Measurements from ENCODE around the gene PODXL2. TPM values are rescaled to one million over a fixed set of nuclear protein-coding genes. Genes with fewer than 3 reads are reported as not detected.
A peak's percentile ranks its signal among the peaks of the same experiment; 100 is the strongest.
"Not testable (repeated sequence)": the region's sequence is repeated elsewhere in the genome, so short reads cannot be mapped to it uniquely, and the experiment has no call there.

Gene PODXL2
- total RNA-seq, 2 experiments from 2014 or later = 4.0 to 4.2 TPM

GRCh38 chr3:127679534-127680145 is 50.7 kb downstream of the PODXL2 start:
- peaks cover 25% of the 10 kb centered on the region for H3K36me3 Mint-ChIP-seq (ENCODE audit: low read depth)
- H3K4me1 Mint-ChIP-seq (ENCODE audit: low read depth) = peaks cover 31% of the 10 kb centered on the region
- no peak for ATAC-seq (ENCODE audit: poor library complexity)
- no peaks in the 10 kb centered on the region for H3K9me3 ChIP-seq (ENCODE audit: control insufficient read depth in 1 of 2, insufficient read depth in 1 of 2, low read length in 2 of 2)
- H3K27ac Mint-ChIP-seq = peak overlapping the region; percentile 21
- ChIA-PET POLR2A (interaction anchor here (0.6 kb wide), 1 partner anchor 289 kb away, joined by 3 read pairs; no protein-coding TSS in a partner anchor), CTCF (interaction anchor here (1.8 kb wide), 1 partner anchor 105 kb away, joined by 6 read pairs; no protein-coding TSS in a partner anchor)
- H3K27ac ChIP-seq (ENCODE audit: low read depth in 1 of 2, low read length in 2 of 2) = no peak overlapping the region
- DNase-seq = peak in 2 of 14 experiments; percentile 10 to 30
- peaks cover 37% of the 10 kb centered on the region for H3K36me3 ChIP-seq (ENCODE audit: insufficient read depth, low read length)
- no peak for TF ChIP-seq CTCF (IDR thresholded peaks at IDR 0.05)
- H3K27me3 Mint-ChIP-seq = no peaks in the 10 kb centered on the region
- intact Hi-C loops (cut with DNase I, micrococcal nuclease) = loop anchor here in 1 of 2 experiments (10.0 kb wide), 4 partner anchors 445 to 1595 kb away; partner anchors contain the start of genes EEFSEC, RAB7A, RUVBL1 and SLC41A3
- no peaks in the 10 kb centered on the region for H3K27me3 ChIP-seq (ENCODE audit: control insufficient read depth in 1 of 2, insufficient read depth in 2 of 2, low read length in 2 of 2)
- no peak overlapping the region for H3K4me3 Mint-ChIP-seq
- no peaks in the 10 kb centered on the region for H3K9me3 Mint-ChIP-seq
- no peak overlapping the region for H3K4me3 ChIP-seq (ENCODE audit: low read length)
- peaks cover 20% of the 10 kb centered on the region for H3K4me1 ChIP-seq (ENCODE audit: insufficient read depth, low read length)

GRCh38 chr3:127680146-127680661 is 51.2 kb downstream of the PODXL2 start:
- intact Hi-C loops (cut with DNase I, micrococcal nuclease) = no loop called here
- peaks cover 25% of the 10 kb centered on the region for H3K36me3 Mint-ChIP-seq (ENCODE audit: low read depth)
- H3K4me3 ChIP-seq (ENCODE audit: low read length) = no peak overlapping the region
- H3K9me3 ChIP-seq (ENCODE audit: control insufficient read depth in 1 of 2, insufficient read depth in 1 of 2, low read length in 2 of 2) = no peaks in the 10 kb centered on the region
- peaks cover 37% of the 10 kb centered on the region for H3K36me3 ChIP-seq (ENCODE audit: insufficient read depth, low read length)
- ChIA-PET CTCF (interaction anchor here (1.8 kb wide), 1 partner anchor 105 kb away, joined by 6 read pairs; no protein-coding TSS in a partner anchor), POLR2A (interaction anchor here (0.6 kb wide), 2 partner anchors 83 to 288 kb away, joined by 3 read pairs; no protein-coding TSS in a partner anchor)
- TF ChIP-seq CTCF (IDR thresholded peaks at IDR 0.05) = no peak
- peak in 2 of 14 experiments; percentile 8 to 31 for DNase-seq
- peaks cover 15% of the 10 kb centered on the region for H3K4me1 ChIP-seq (ENCODE audit: insufficient read depth, low read length)
- no peaks in the 10 kb centered on the region for H3K9me3 Mint-ChIP-seq
- H3K27me3 Mint-ChIP-seq = no peaks in the 10 kb centered on the region
- no peak overlapping the region for H3K27ac Mint-ChIP-seq
- no peak overlapping the region for H3K27ac ChIP-seq (ENCODE audit: low read depth in 1 of 2, low read length in 2 of 2)
- no peaks in the 10 kb centered on the region for H3K27me3 ChIP-seq (ENCODE audit: control insufficient read depth in 1 of 2, insufficient read depth in 2 of 2, low read length in 2 of 2)
- peaks cover 26% of the 10 kb centered on the region for H3K4me1 Mint-ChIP-seq (ENCODE audit: low read depth)
- no peak overlapping the region for H3K4me3 Mint-ChIP-seq
- ATAC-seq (ENCODE audit: poor library complexity) = no peak

DNA sequence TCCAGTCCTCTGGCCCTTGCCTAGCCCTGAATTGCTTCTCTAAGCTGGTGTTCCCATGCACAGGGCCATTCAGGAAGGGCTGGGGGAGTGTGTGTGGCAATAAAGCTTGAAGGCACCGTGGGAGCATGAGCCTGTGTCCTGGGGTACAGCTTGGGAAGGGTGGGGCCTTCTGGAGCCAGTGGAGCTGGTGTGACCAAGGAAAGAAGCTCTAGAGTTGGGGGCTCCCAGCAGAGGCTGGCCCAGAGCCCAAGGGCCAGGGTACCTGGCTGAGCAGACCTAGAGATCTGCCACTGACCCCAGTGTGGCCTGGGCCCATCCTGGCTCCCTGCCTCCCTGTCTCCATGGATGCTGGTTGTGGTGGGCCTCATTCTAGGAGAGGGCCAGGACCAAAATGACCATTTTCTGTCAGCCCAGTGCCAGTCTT is 51.8 kb downstream of the PODXL2 start:
- Histone ChIP-seq H3K27me3 (ENCODE audit: control insufficient read depth in 1 of 2, insufficient read depth in 2 of 2, low read length in 2 of 2) (no peaks in the 10 kb centered on the region), H3K4me3 (ENCODE audit: low read length) (no peak overlapping the region), H3K4me1 (ENCODE audit: insufficient read depth, low read length) (peaks cover 15% of the 10 kb centered on the region), H3K9me3 (ENCODE audit: control insufficient read depth in 1 of 2, insufficient read depth in 1 of 2, low read length in 2 of 2) (no peaks in the 10 kb centered on the region), H3K36me3 (ENCODE audit: insufficient read depth, low read length) (peaks cover 37% of the 10 kb centered on the region), H3K27ac (ENCODE audit: low read depth in 1 of 2, low read length in 2 of 2) (no peak overlapping the region)
- no peak for ATAC-seq (ENCODE audit: poor library complexity)
- Mint-ChIP-seq H3K9me3 (no peaks in the 10 kb centered on the region), H3K36me3 (ENCODE audit: low read depth) (peaks cover 25% of the 10 kb centered on the region), H3K27ac (peak overlapping the region; percentile 65), H3K4me3 (no peak overlapping the region), H3K27me3 (no peaks in the 10 kb centered on the region), H3K4me1 (ENCODE audit: low read depth) (peaks cover 22% of the 10 kb centered on the region)
- no peak for TF ChIP-seq CTCF (IDR thresholded peaks at IDR 0.05)
- intact Hi-C loops (cut with DNase I, micrococcal nuclease) = no loop called here
- ChIA-PET POLR2A (interaction anchor here (0.6 kb wide), 1 partner anchor 83 kb away, joined by 3 read pairs; no protein-coding TSS in a partner anchor), CTCF (no interaction called here)
- DNase-seq = peak in 2 of 14 experiments; percentile 1 to 25

GRCh38 chr3:127682175-127682554 is 53.2 kb downstream of the PODXL2 start:
- H3K4me1 ChIP-seq (ENCODE audit: insufficient read depth, low read length) = peaks cover 15% of the 10 kb centered on the region
- ATAC-seq (ENCODE audit: poor library complexity); H3K9me3 ChIP-seq (ENCODE audit: control insufficient read depth in 1 of 2, insufficient read depth in 1 of 2, low read length in 2 of 2); DNase-seq; H3K27me3 Mint-ChIP-seq; H3K27ac Mint-ChIP-seq; H3K9me3 Mint-ChIP-seq; H3K27me3 ChIP-seq (ENCODE audit: control insufficient read depth in 1 of 2, insufficient read depth in 2 of 2, low read length in 2 of 2); H3K4me3 Mint-ChIP-seq; H3K27ac ChIP-seq (ENCODE audit: low read depth in 1 of 2, low read length in 2 of 2); intact Hi-C loops (cut with DNase I, micrococcal nuclease); H3K4me3 ChIP-seq (ENCODE audit: low read length): not testable (repeated sequence)
- H3K36me3 ChIP-seq (ENCODE audit: insufficient read depth, low read length) = peaks cover 26% of the 10 kb centered on the region
- Mint-ChIP-seq H3K36me3 (ENCODE audit: low read depth) (peaks cover 20% of the 10 kb centered on the region), H3K4me1 (ENCODE audit: low read depth) (peaks cover 17% of the 10 kb centered on the region)
- ChIA-PET CTCF (interaction anchor here (1.3 kb wide), 1 partner anchor 107 kb away, joined by 3 read pairs; no protein-coding TSS in a partner anchor), POLR2A (interaction anchor here (0.8 kb wide), 1 partner anchor 9 kb away, joined by 3 read pairs; no protein-coding TSS in a partner anchor)

Measured in CD4-positive, alpha-beta T cell (primary cell).